Measurements from ENCODE around the gene GPR12. TPM values are rescaled to one million over a fixed set of nuclear protein-coding genes. Genes with fewer than 3 reads are reported as not detected.

Gene GPR12
- total RNA-seq, result not detected in 2 replicates

GRCh38 chr13:26759907-26760831, at the start of gene GPR12:
TSS of gene GPR12 (minus strand) at chr13:26760786. CDS start at chr13:26759827, 959 bp downstream.

Other genes with a start within 250 kb of the GPR12 start
- gene WASF3, start 203.1 kb downstream of the GPR12 start, total RNA-seq, result 14.7 and 15.9 TPM in 2 replicates